Activated CD4-positive, alpha-beta T cell treated with anti-CD3 and anti-CD28 coated beads for 4 hours (primary cell): ENCODE measurements around the gene POFUT2.

Experiments used
- DNase-seq, 2 donors: peaks; one replicate each; pipeline ENCODE4 v3.0.0-alpha.2; 2020

POFUT2 gene

GRCh38 chr21:45281411-45282282 lies 6.0 kb downstream of the POFUT2 start:
- DNase-seq, result no peak

DNA sequence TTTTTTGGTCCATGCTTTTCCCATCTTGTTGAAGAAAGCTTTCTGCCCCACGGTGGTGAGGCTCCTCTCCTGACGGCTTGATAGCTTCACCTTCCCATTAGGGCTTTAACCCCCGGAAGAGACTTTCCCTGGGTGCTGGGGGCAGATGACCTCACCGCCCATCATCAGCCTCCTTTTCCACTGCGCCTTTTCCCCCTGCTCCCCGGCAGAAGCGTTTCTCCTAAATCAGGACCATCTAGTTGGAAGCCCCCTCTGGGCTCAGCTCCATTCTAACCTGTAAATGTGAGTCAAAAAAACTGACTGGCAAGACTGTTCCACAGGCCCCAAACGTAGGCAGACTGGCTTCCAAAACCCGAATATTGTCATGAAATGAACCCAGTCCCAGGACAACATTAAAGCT lies 6.7 kb downstream of the POFUT2 start:
- DNase-seq, result no peak

DNA sequence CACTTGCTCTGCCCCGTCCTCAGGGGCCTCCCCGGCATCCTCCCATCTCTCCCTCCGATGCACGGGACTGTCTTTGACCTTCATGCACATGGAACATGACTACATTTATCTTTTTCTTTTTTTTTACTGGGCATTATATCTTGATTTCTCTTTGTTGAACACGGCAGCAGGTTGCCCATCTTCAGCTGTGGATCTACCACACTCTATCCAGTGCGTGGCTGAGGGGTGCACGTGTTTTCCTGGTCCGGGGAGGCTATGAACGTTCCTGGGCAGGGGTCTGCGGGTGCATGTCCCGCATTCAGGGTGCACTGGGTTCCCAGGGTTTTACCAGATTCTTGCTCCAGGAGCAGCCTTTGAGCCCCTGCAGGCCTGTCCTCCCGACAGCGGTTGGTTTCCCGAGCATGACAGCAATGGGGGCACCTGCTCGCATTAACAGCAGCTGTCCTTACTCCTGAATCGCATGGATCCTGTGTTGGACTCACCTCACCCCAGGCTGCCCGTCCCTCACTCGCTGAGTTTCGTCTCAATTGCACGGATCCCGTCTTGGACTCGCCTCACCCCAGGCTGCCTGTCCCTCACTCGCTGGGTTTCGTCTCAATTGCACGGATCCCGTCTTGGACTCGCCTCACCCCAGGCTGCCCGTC lies 7.4 kb downstream of the POFUT2 start:
- DNase-seq, result no peak

DNA sequence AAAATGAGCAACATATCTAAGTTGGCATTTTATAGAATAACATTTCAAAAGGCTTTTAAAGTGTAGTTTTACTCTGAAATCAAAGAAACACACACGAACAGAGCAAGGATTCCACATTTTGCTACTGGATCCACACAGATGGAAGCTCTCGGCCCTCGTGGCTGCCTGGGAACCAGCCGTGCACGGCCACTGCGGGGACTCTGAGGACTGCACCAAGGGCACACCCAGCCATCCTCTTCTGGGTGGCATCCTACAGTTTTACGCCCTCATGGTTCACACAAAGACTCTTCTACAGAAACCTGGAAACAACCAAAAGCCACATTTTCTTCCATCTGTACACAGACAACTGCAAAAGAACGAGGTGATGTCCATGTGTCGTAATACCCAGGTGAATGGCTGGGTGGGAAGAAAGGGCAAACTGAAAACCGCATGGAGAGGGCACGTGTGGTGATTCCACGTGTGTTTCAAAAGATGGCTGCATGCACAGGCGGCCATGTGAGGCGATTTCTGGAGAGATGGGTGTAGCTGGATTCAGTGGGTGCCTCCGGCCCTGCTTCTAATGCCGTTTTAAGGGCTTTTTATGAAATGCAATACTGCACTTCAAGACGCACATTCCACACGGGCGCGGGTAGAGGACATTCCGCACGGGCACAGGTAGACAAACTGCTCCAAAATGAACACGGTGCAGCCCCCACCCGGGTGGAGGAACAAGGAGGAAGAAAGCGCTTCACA lies 8.1 kb downstream of the POFUT2 start:
- no peak for DNase-seq

- DNase-seq, result no peak
These were observed 9.4 kb downstream of the POFUT2 start for GRCh38 chr21:45278156-45278911.

GRCh38 chr21:45277101-45278045 lies 10.3 kb downstream of the POFUT2 start:
- DNase-seq, result no peak

DNA sequence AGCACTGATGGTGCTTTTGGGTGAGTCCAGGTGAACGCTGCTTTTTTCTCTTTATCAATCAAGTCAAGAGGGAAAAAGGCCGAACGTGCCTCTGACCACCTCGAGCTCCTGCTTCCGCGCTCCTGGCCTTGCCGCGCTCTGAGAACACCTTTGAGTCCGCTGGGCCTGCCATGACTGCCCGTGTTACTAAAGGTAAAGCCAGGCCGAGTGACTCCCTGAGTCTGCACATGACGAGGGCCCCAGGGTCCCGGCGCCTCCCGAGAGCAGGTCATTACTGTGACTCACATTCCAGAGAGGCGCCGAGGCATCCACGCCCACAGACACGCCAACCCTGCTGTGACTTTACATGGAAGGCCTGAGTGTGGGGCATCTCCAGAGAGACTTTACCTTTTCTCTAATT lies 11.1 kb downstream of the POFUT2 start:
- no peak for DNase-seq

- no peak for DNase-seq
These were observed 17.3 kb downstream of the POFUT2 start for GRCh38 chr21:45270306-45270821.

- no peak for DNase-seq
These were observed 17.8 kb downstream of the POFUT2 start for GRCh38 chr21:45269861-45270260.

DNA sequence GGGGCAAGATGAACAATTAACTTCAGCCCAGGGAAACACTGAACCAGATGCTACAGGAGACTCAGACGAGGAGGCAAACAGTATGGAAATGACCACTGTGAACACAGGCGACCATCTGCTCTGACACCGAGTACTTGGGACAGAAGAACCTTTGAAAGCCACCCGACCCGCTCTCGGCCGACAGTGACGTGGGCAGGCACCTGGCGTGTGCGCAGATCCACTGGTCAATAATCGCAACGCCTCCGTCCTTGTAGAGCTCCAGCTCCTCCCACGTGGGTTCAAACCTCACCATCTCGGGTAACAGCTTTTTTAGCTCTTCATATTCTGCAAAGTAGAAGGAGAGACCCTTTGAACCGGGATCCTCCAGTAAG lies 20.3 kb downstream of the POFUT2 start:
- DNase-seq, result no peak

GRCh38 chr21:45266518-45267389 lies 20.9 kb downstream of the POFUT2 start:
- peak; percentile 9 to 32 for DNase-seq

DNA sequence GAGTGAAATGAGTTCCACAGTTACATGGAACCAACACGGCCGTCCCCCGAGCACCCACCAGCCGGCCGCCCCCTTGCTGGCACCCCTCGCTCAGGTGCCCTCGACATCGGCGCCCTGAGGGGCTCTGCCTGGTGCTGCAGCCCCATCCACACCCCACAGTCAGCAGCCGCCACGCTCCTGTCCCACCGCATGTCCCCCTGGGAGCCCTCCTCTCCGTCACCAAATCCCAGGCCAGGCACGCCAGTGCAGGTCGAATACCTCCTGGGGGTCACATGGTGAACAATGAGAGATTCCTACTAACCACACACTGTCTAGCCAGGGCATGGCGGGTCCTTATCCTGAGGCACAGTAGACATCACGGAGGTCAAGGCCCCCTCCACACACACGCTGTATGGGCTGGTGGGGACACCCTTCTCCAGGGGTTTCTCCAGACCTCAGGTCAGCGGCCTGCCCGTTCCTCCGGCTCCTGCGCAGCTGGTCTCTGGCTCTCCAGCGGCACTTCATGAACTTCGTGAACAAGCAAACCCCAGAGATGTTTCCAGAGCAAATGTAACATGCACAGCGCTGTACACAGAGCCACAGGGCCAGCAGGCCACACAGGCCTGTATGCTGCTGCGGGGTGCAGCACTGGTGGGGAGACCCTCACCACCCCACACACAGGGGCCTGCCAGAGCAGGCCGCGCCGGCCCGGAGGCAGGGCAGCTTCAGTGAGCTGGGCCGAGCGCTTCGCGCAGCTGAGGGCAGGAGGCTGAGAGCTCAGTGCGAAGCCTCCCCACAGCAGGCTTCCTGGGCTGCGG lies 21.8 kb downstream of the POFUT2 start:
- no peak for DNase-seq

- no peak for DNase-seq
These were observed 22.7 kb downstream of the POFUT2 start for GRCh38 chr21:45264912-45265515.

DNA sequence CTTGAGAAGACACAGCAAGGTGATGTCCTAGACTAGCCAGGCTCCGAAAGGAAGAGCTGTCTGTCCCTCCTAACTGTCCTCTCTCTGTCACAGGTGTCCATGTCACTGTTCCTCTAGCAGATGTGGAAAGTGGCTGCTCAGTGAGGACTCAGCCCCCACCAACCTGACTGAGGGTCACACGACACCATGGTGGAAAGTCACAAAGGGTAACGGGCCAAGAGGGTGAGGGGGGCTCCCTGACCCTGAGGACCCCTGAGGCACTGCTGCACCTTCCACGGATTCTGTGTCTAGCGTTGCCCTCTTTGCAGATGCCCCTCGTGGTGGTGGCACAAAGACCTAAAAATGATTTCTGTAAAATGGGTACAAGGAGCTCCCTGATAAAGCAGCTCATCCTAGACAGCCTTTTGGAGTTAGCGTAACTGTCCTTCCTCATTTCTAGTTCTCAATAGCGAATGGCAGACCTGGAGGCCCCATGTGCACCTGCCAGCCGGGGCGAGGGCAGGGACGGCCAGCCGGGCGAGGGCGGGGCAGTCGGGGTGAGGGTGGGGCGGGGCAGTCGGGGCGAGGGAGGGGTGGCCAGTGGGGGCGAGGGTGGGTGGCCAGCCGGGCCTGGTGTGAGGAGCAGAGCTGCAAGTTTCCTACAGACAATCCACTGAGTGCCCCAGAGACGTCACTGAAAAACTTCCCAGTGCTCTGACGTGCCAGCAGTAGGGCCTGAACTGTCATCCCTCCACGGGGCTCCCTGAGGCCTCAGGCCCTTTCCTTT lies 23.4 kb downstream of the POFUT2 start:
- DNase-seq, result no peak

- DNase-seq, result no peak
These were observed 24.2 kb downstream of the POFUT2 start for GRCh38 chr21:45263534-45263933.

DNA sequence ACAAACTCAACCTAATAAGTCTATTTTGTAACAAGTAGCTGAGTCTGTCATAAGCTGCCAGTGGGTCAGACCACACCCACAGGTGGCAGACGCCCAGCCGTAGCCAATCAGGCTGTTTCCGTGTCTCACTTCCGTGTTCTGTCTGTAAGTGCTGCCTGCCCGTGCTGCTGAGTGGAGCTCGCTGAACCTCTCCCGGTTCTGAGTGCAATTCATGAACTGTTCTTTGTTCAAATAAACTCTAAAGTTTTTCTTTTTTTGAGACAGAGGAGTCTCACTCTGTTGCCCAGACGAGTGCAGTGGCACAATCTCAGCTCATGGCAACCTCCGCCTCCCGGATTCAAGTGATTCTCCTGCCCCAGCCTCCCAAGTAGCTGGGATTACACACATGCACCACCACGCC lies 25.1 kb downstream of the POFUT2 start:
- DNase-seq, result no peak

- DNase-seq, result no peak
These were observed 25.6 kb downstream of the POFUT2 start for GRCh38 chr21:45262041-45262581.

- no peak for DNase-seq
These were observed 26.6 kb downstream of the POFUT2 start for GRCh38 chr21:45261093-45261492.
